DOHH2 (cell line): ENCODE measurements around the gene STON2.

ENCODE experiments used
- H3F3A ChIP-seq: fragments of 200-600 bp; sonication (generic), shearing (Covaris generic); 2 replicates; pipeline ENCODE4 v1.6.0; 2016; ENCODE audit warnings: antibody characterized with exemption, mild to moderate bottlenecking; ENCODE audit not compliant: control insufficient read depth, insufficient read depth
- H3K27ac ChIP-seq: fragments of 200-600 bp; sonication (generic); 2 replicates; pipeline ENCODE4 v1.5.1; 2014; ENCODE audit warnings: low read depth, mild to moderate bottlenecking, low read length, moderate library complexity
- H3K27me3 ChIP-seq: fragments of 200-600 bp; sonication (generic); 2 replicates; pipeline ENCODE4 v1.6.1; 2014; ENCODE audit warnings: mild to moderate bottlenecking, low read length, mixed read lengths; ENCODE audit not compliant: control insufficient read depth
- H3K36me3 ChIP-seq: fragments of 200-600 bp; sonication (generic); 2 replicates; pipeline ENCODE4 v1.6.1; 2014; ENCODE audit warnings: mild to moderate bottlenecking, low read length, moderate library complexity, mixed read lengths; ENCODE audit not compliant: control insufficient read depth
- H3K4me1 ChIP-seq: fragments of 200-600 bp; sonication (generic); 2 replicates; pipeline ENCODE4 v1.6.1; 2014; ENCODE audit warnings: mild to moderate bottlenecking, low read length, mixed read lengths; ENCODE audit not compliant: control insufficient read depth
- H3K4me2 ChIP-seq: fragments of 200-600 bp; sonication (generic); 2 replicates; pipeline ENCODE4 v1.6.0; 2014; ENCODE audit warnings: mild to moderate bottlenecking, low read length, moderate library complexity
- H3K4me3 ChIP-seq: fragments of 200-600 bp; sonication (generic); 2 replicates; pipeline ENCODE4 v1.5.1; 2014; ENCODE audit warnings: mild to moderate bottlenecking, low read length, mixed read lengths
- H3K79me2 ChIP-seq: fragments of 200-600 bp; sonication (generic); 2 replicates; pipeline ENCODE4 v1.6.1; 2014; ENCODE audit warnings: mild to moderate bottlenecking, low read length, mixed read lengths; ENCODE audit not compliant: control insufficient read depth
- H3K9me2 ChIP-seq: fragments of 200-600 bp; sonication (generic); replicated peaks from 2 replicates; pipeline ENCODE4 v1.6.1; 2014; ENCODE audit warnings: mild to moderate bottlenecking, low read length, mixed read lengths; ENCODE audit not compliant: control insufficient read depth
- H3K9me3 ChIP-seq: fragments of 200-600 bp; sonication (generic); 2 replicates; pipeline ENCODE4 v1.6.1; 2014; ENCODE audit warnings: antibody characterized with exemption, low read length, mixed read lengths; ENCODE audit not compliant: control insufficient read depth, insufficient read depth
- H4K20me1 ChIP-seq: fragments of 200-600 bp; sonication (generic); 2 replicates; pipeline ENCODE4 v1.6.0; 2014; ENCODE audit warnings: low read depth, mild to moderate bottlenecking, antibody characterized with exemption, low read length, moderate library complexity; ENCODE audit not compliant: control insufficient read depth, insufficient read depth
- EZH2phosphoT487 ChIP-seq: fragments of 200-600 bp; sonication (generic); IDR thresholded peaks from 2 replicates; pipeline ENCODE4 v1.6.1; 2017; ENCODE audit warnings: borderline replicate concordance, mild to moderate bottlenecking, antibody characterized with exemption, low read length, moderate library complexity, mixed read lengths
- TF ChIP-seq, protein P1 (sequence below): fragments of 200-600 bp; sonication (generic); IDR thresholded peaks from one replicate; pipeline ENCODE4 v1.5.1; 2014; ENCODE audit warnings: antibody characterized with exemption, mild to moderate bottlenecking, low read depth, low read length; ENCODE audit not compliant: poor library complexity, severe bottlenecking

Gene STON2

DNA sequence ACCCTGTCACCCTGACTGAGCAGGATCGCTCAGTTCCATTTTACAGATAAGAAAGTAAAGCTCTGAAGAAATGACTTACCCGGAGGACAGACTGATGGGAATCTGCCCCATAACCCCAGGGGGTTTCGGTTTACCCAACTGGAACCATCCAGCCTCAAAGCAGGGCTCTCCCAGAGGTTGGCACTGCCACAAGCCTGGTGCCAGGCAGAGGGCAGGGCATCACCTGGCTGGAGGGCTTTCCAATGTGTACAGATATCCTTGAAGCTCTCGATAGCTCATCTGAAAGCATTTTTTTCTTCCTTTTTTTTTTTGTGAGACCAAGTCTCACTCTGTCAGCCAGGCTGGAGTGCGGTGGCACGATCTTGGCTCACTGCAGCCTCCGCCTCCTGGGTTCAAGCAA is 33.2 kb downstream of the STON2 start:
- H3K27me3 ChIP-seq = no peaks in the 10 kb centered on the region
- no peaks in the 10 kb centered on the region for H4K20me1 ChIP-seq
- TF ChIP-seq EZH2phosphoT487 = no peak
- TF ChIP-seq, protein P1, sequence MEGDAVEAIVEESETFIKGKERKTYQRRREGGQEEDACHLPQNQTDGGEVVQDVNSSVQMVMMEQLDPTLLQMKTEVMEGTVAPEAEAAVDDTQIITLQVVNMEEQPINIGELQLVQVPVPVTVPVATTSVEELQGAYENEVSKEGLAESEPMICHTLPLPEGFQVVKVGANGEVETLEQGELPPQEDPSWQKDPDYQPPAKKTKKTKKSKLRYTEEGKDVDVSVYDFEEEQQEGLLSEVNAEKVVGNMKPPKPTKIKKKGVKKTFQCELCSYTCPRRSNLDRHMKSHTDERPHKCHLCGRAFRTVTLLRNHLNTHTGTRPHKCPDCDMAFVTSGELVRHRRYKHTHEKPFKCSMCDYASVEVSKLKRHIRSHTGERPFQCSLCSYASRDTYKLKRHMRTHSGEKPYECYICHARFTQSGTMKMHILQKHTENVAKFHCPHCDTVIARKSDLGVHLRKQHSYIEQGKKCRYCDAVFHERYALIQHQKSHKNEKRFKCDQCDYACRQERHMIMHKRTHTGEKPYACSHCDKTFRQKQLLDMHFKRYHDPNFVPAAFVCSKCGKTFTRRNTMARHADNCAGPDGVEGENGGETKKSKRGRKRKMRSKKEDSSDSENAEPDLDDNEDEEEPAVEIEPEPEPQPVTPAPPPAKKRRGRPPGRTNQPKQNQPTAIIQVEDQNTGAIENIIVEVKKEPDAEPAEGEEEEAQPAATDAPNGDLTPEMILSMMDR = no peak
- H3K36me3 ChIP-seq = no peaks in the 10 kb centered on the region
- H3K79me2 ChIP-seq = no peaks in the 10 kb centered on the region
- H3K9me3 ChIP-seq = no peaks in the 10 kb centered on the region
- H3K4me1 ChIP-seq = peaks cover 37% of the 10 kb centered on the region
- H3K4me3 ChIP-seq = no peak overlapping the region
- H3K27ac ChIP-seq = no peak overlapping the region
- H3K4me2 ChIP-seq = no peak overlapping the region
- no peaks in the 10 kb centered on the region for H3K9me2 ChIP-seq
- no peaks in the 10 kb centered on the region for H3F3A ChIP-seq

GRCh38 chr14:81366214-81366613 is 33.9 kb downstream of the STON2 start:
- Histone ChIP-seq H3F3A (no peaks in the 10 kb centered on the region), H3K9me2 (no peaks in the 10 kb centered on the region), H4K20me1 (no peaks in the 10 kb centered on the region), H3K79me2 (no peaks in the 10 kb centered on the region), H3K4me2 (no peak overlapping the region), H3K4me1 (peaks cover 43% of the 10 kb centered on the region), H3K36me3 (no peaks in the 10 kb centered on the region), H3K27me3 (no peaks in the 10 kb centered on the region), H3K27ac (no peak overlapping the region), H3K4me3 (no peak overlapping the region), H3K9me3 (no peaks in the 10 kb centered on the region)
- TF ChIP-seq, protein P1 = no peak
- no peak for TF ChIP-seq EZH2phosphoT487

DNA sequence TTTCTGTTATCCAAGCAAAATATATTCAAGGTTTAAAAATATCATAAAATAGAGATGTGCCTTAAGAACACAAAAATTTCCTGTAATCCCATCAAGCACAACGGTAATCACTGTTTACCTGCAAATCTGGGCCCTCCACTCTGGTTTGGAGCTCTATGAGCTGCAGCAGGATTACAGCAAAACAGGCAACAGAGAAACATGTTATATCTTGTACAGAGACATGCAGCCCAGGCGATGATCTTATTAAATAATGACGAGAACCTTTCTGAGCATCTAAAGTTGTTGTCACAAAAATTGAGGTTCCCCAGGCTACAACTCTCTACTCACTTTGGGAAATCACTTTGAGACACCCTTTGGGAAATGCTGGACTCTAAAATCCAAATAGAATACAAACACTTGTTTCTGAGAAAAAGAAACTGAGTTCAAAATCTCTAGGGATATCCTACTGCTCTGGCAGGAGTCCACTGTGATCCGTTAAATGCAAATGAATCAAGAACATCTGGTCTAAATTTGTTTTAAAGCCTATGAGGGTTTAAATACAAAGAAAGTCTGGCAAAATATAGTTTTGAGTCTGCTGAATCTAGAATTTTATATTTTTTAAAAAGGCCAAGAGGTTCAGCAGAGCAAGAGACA is 36.3 kb downstream of the STON2 start:
- H3K4me2 ChIP-seq = peak overlapping the region; percentile 70
- no peaks in the 10 kb centered on the region for H3K9me2 ChIP-seq
- peak overlapping the region; percentile 51 for H3K4me3 ChIP-seq
- no peaks in the 10 kb centered on the region for H4K20me1 ChIP-seq
- no peaks in the 10 kb centered on the region for H3K27me3 ChIP-seq
- peaks cover 2% of the 10 kb centered on the region; the same call in 1 of the 2 replicates for H3F3A ChIP-seq
- H3K27ac ChIP-seq = peak overlapping the region; percentile 62
- no peaks in the 10 kb centered on the region for H3K79me2 ChIP-seq
- H3K36me3 ChIP-seq = no peaks in the 10 kb centered on the region
- TF ChIP-seq, protein P1 = no peak
- TF ChIP-seq EZH2phosphoT487 = no peak
- peaks cover 43% of the 10 kb centered on the region for H3K4me1 ChIP-seq
- H3K9me3 ChIP-seq = no peaks in the 10 kb centered on the region
